OCI-LY7 (cell line): Measurements from ENCODE around the gene CCDC85B. TPM values are rescaled to one million over a fixed set of nuclear protein-coding genes. Genes with fewer than 3 reads are reported as not detected.
A peak's percentile ranks its signal among the peaks of the same experiment; 100 is the strongest.

Experiments
- BruUV-seq: library from RNA; stranded (reverse); fragments of 400-500 nt; replicated peaks from 2 replicates; lab custom pipeline; 2021; lab: Mats Ljungman, UMichigan
- CTCF ChIA-PET: fragments of 300-600 bp; sonication (Branson Sonifier 250); formaldehyde crosslinking; loops from one replicate; lab custom pipeline; 2022; ENCODE audit warnings: antibody characterized with exemption; ENCODE audit not compliant: unreplicated experiment; lab: Charles Lee
- POLR2A ChIA-PET: fragments of 300-600 bp; sonication (Branson Sonifier 250); formaldehyde crosslinking; loops from one replicate; lab custom pipeline; 2022; ENCODE audit warnings: antibody characterized with exemption; lab: Charles Lee
- DNase-seq: peaks from one replicate; pipeline ENCODE4 v3.0.0-alpha.2; 2015; ENCODE audit warnings: low spot score
- H2AFZ ChIP-seq: fragments of 200-600 bp; sonication (generic), shearing (Covaris generic); 2 replicates; pipeline ENCODE4 v1.6.1; 2014; ENCODE audit warnings: mild to moderate bottlenecking, antibody characterized with exemption, low read length, moderate library complexity
- H3K27ac ChIP-seq: fragments of 200-600 bp; sonication (generic); 2 replicates; pipeline ENCODE4 v1.5.1; 2014; ENCODE audit warnings: mixed run types, low read depth, mild to moderate bottlenecking, moderate library complexity, low read length, inconsistent platforms; ENCODE audit not compliant: poor library complexity, severe bottlenecking
- H3K36me3 ChIP-seq: fragments of 200-600 bp; sonication (generic); 2 replicates; pipeline ENCODE4 v1.6.1; 2014; ENCODE audit warnings: mild to moderate bottlenecking, antibody characterized with exemption, low read length, moderate library complexity, mixed read lengths; ENCODE audit not compliant: insufficient read depth
- H3K4me1 ChIP-seq: fragments of 200-600 bp; sonication (generic); 2 replicates; pipeline ENCODE4 v1.5.1; 2014; ENCODE audit warnings: mild to moderate bottlenecking, low read length; ENCODE audit not compliant: insufficient read depth, poor library complexity, severe bottlenecking
- H3K4me2 ChIP-seq: fragments of 200-600 bp; sonication (generic); 2 replicates; pipeline ENCODE4 v1.6.1; 2014; ENCODE audit warnings: mild to moderate bottlenecking, low read length
- H3K4me3 ChIP-seq: fragments of 200-600 bp; sonication (generic); 2 replicates; pipeline ENCODE4 v1.5.1; 2014; ENCODE audit warnings: mild to moderate bottlenecking, low read depth, low read length; ENCODE audit not compliant: poor library complexity, severe bottlenecking
- H3K79me2 ChIP-seq: fragments of 200-600 bp; sonication (generic); 2 replicates; pipeline ENCODE4 v1.6.1; 2016; ENCODE audit warnings: low read depth, mild to moderate bottlenecking, low read length, moderate library complexity, mixed read lengths; ENCODE audit not compliant: insufficient read depth
- H3K9me2 ChIP-seq: fragments of 200-600 bp; sonication (generic); 2 replicates; pipeline ENCODE4 v1.6.1; 2016; ENCODE audit warnings: mild to moderate bottlenecking, low read length, mixed read lengths; ENCODE audit not compliant: insufficient read depth
- H3K9me3 ChIP-seq: fragments of 200-600 bp; sonication (generic); 2 replicates; pipeline ENCODE4 v1.6.1; 2014; ENCODE audit warnings: mild to moderate bottlenecking, mixed run types, low read length, mixed read lengths
- H4K20me1 ChIP-seq: fragments of 200-600 bp; sonication (generic); 2 replicates; pipeline ENCODE4 v1.6.1; 2014; ENCODE audit warnings: mild to moderate bottlenecking, antibody characterized with exemption, low read length, moderate library complexity, mixed read lengths; ENCODE audit not compliant: insufficient read depth
- CTCF ChIP-seq: fragments of 200-600 bp; sonication (generic); conservative IDR thresholded peaks from 2 replicates; pipeline ENCODE4 v1.5.1; 2014; ENCODE audit warnings: mild to moderate bottlenecking, antibody characterized with exemption, low read length, moderate library complexity, mixed read lengths
- intact Hi-C: fragments of 100-400 bp; cut with micrococcal nuclease; formaldehyde crosslinking; loops from one replicate; pipeline ENCODE4 v1.10.0; 2022; ENCODE audit not compliant: unreplicated experiment
- total RNA-seq, 2 experiments: library from RNA; depleted of rRNA in 1 of 2; stranded (reverse); fragments of >200 nt in 1 of 2; shearing (Covaris generic) in 1 of 2; gene quantifications; 2 replicates each; pipeline ENCODE4 v1.2.3, GENCODE V29; 2014 to 2022

Gene CCDC85B
- total RNA-seq, 2 experiments from 2014 or later: 64.1 to 76.7 TPM

GRCh38 chr11:65885231-65885630, 5.2 kb upstream of the CCDC85B start:
- DNase-seq: no peak
- ChIA-PET CTCF (interaction anchor here (0.6 kb wide), 1 partner anchor 9 kb away, joined by 3 read pairs; no protein-coding TSS in a partner anchor), POLR2A (interaction anchor here (0.6 to 1.2 kb wide), 9 partner anchors 9 to 221 kb away, joined by 3 to 7 read pairs (median 3); partner anchors contain the start of gene MUS81)

GRCh38 chr11:65885808-65886536, 4.5 kb upstream of the CCDC85B start:
- BruUV-seq: no TSS peak
- H3K9me3 ChIP-seq: no peaks in the 10 kb centered on the region
- POLR2A ChIA-PET: interaction anchor here (0.9 to 5.6 kb wide), 2 partner anchors 15 to 26 kb away, joined by 4 to 59 read pairs; partner anchors contain the start of genes CFL1 and MUS81
- no peak for DNase-seq
- no peak overlapping the region for H3K27ac ChIP-seq
- H3K4me2 ChIP-seq: peak overlapping the region; percentile 97
- CTCF ChIA-PET: no interaction called here
- no peak overlapping the region for H3K4me3 ChIP-seq
- H3K9me2 ChIP-seq: no peaks in the 10 kb centered on the region
- peaks cover 53% of the 10 kb centered on the region for H3K36me3 ChIP-seq
- no peak for TF ChIP-seq CTCF
- H2AFZ ChIP-seq: no peak overlapping the region
- H3K79me2 ChIP-seq: peaks cover 19% of the 10 kb centered on the region; the same call in 1 of the 2 replicates
- no peaks in the 10 kb centered on the region for H4K20me1 ChIP-seq
- H3K4me1 ChIP-seq: peaks cover 50% of the 10 kb centered on the region
- intact Hi-C loops: loop anchor here (5.0 kb wide), 1 partner anchor 246 kb away; no protein-coding TSS in a partner anchor

More at GRCh38 chr11:65885231-65885630, 5.2 kb upstream of the CCDC85B start:
- Histone ChIP-seq H3K9me2 (no peaks in the 10 kb centered on the region), H3K27ac (no peak overlapping the region), H2AFZ (no peak overlapping the region), H3K9me3 (no peaks in the 10 kb centered on the region), H3K4me1 (peaks cover 50% of the 10 kb centered on the region), H3K4me3 (no peak overlapping the region), H3K4me2 (peak overlapping the region; percentile 55), H3K36me3 (peaks cover 53% of the 10 kb centered on the region), H3K79me2 (peaks cover 16% of the 10 kb centered on the region; the same call in 1 of the 2 replicates), H4K20me1 (no peaks in the 10 kb centered on the region)
- no TSS peak for BruUV-seq
- no peak for TF ChIP-seq CTCF
- intact Hi-C loops: loop anchor here (5.0 kb wide), 1 partner anchor 247 kb away; no protein-coding TSS in a partner anchor
